Glomerular endothelial cell (primary cell): ENCODE measurements around the gene DCDC2. TPM values are rescaled to one million over a fixed set of nuclear protein-coding genes. Genes with fewer than 3 reads are reported as not detected.
"Not testable (repeated sequence)": the region's sequence is repeated elsewhere in the genome, so short reads cannot be mapped to it uniquely, and the experiment has no call there.

Experiments used
- DNase-seq: peaks from one replicate; pipeline ENCODE4 v3.0.0-alpha.2; 2011; ENCODE audit warnings: low read depth, low spot score; ENCODE audit errors: extremely low read depth
- total RNA-seq: library from RNA; depleted of rRNA; stranded (reverse); fragments of >200 nt; gene quantifications from 2 replicates; pipeline ENCODE4 v1.2.3, GENCODE V29; 2015

DCDC2 gene
- total RNA-seq, 1 donor from 2014 or later, result 1.5 TPM

GRCh38 chr6:24273096-24273870, 84.6 kb downstream of the DCDC2 start:
- DNase-seq, result no peak

- DNase-seq, result no peak
These were observed 85.3 kb downstream of the DCDC2 start for GRCh38 chr6:24272553-24272952.

- no peak for DNase-seq
These were observed 85.7 kb downstream of the DCDC2 start for GRCh38 chr6:24272148-24272547.

GRCh38 chr6:24270011-24270410, 87.8 kb downstream of the DCDC2 start:
- no peak for DNase-seq

- not testable (repeated sequence) for DNase-seq
These were observed 99.6 kb downstream of the DCDC2 start for GRCh38 chr6:24258214-24258613.

- DNase-seq, result no peak
These were observed 100.6 kb downstream of the DCDC2 start for GRCh38 chr6:24257282-24257681.

- DNase-seq, result no peak
These were observed 102.2 kb downstream of the DCDC2 start for GRCh38 chr6:24255676-24256075.

GRCh38 chr6:24253360-24253759, 104.5 kb downstream of the DCDC2 start:
- DNase-seq, result no peak

GRCh38 chr6:24252280-24252679, 105.6 kb downstream of the DCDC2 start:
- no peak for DNase-seq

- no peak for DNase-seq
These were observed 106.5 kb downstream of the DCDC2 start for GRCh38 chr6:24251339-24251738.

- no peak for DNase-seq
These were observed 107.9 kb downstream of the DCDC2 start for GRCh38 chr6:24249926-24250325.

- no peak for DNase-seq
These were observed 112.6 kb downstream of the DCDC2 start for GRCh38 chr6:24245275-24245674.

- DNase-seq, result no peak
These were observed 114.9 kb downstream of the DCDC2 start for GRCh38 chr6:24242924-24243323.

- not testable (repeated sequence) for DNase-seq
These were observed 116.1 kb downstream of the DCDC2 start for GRCh38 chr6:24241779-24242178.

GRCh38 chr6:24240943-24241342, 116.9 kb downstream of the DCDC2 start:
- DNase-seq, result no peak

- no peak for DNase-seq
These were observed 117.4 kb downstream of the DCDC2 start for GRCh38 chr6:24240380-24240928.

- no peak for DNase-seq
These were observed 119.2 kb downstream of the DCDC2 start for GRCh38 chr6:24238700-24239099.

GRCh38 chr6:24236779-24237178, 121.1 kb downstream of the DCDC2 start:
- DNase-seq, result not testable (repeated sequence)

GRCh38 chr6:24233813-24234442, 123.9 kb downstream of the DCDC2 start:
- no peak for DNase-seq

- no peak for DNase-seq
These were observed 126.4 kb downstream of the DCDC2 start for GRCh38 chr6:24231438-24231977.

GRCh38 chr6:24229696-24230405, 128.0 kb downstream of the DCDC2 start:
- DNase-seq, result no peak
